A549 treated with AZD9567 at 1 μM for 4 hours (cell line): ENCODE data around the gene PTOV1. TPM values are rescaled to one million over a fixed set of nuclear protein-coding genes. Genes with fewer than 3 reads are reported as not detected.

ENCODE experiments used
- total RNA-seq: library from RNA; stranded (reverse); fragments of 200-300 nt; extraction: Qiagen RNA extraction; gene quantifications from 5 replicates; pipeline ENCODE4 v1.2.3, GENCODE V29; 2022; ENCODE audit not compliant: insufficient read depth

PTOV1 gene
- total RNA-seq: 114 to 153 TPM (median 145 TPM) in 5 replicates

GRCh38 chr19:49850487-49851342, at the start of gene PTOV1:
Gene PTOV1 (plus strand): TSS chr19:49851159.

GRCh38 chr19:49812997-49813861, 37.7 kb upstream of the PTOV1 start, which contains the start of gene FUZ:
Gene FUZ (minus strand): TSS chr19:49813292. CDS start chr19:49813106, 186 bp downstream.

GRCh38 chr19:49817964-49818648, 32.9 kb upstream of the PTOV1 start, which contains the start of gene MED25:
Gene MED25 (plus strand): TSS chr19:49818289. CDS start chr19:49818342, 53 bp downstream.

GRCh38 chr19:49866933-49867782, 16.2 kb downstream of the PTOV1 start, which contains the start of gene PNKP:
Gene PNKP (minus strand): TSS chr19:49867576. CDS start chr19:49867204, 372 bp downstream.

GRCh38 chr19:49877020-49877878, 26.3 kb downstream of the PTOV1 start, which contains the start of the genes AKT1S1 and TBC1D17:
Gene AKT1S1 (minus strand): TSS chr19:49877355. CDS start chr19:49873295, 4,060 bp downstream.
Gene TBC1D17 (plus strand): TSS chr19:49877702. CDS start chr19:49877724, 22 bp downstream.

GRCh38 chr19:49896863-49897621, 46.1 kb downstream of the PTOV1 start, which contains the start of gene IL4I1:
Gene IL4I1 (minus strand): TSS chr19:49896887. CDS start chr19:49896160, 727 bp downstream.

Other genes starting within 250 kb of the PTOV1 start
- gene RRAS, start 211.0 kb upstream of the PTOV1 start, total RNA-seq: 70.6 to 148 TPM (median 141 TPM) in 5 replicates
- gene SCAF1, start 208.9 kb upstream of the PTOV1 start, total RNA-seq: 39.7 to 68.6 TPM (median 64.4 TPM) in 5 replicates
- 92.2 to 110 TPM (median 99.0 TPM) in 5 replicates for gene IRF3, start 185.3 kb upstream of the PTOV1 start, total RNA-seq
- gene BCL2L12, start 185.2 kb upstream of the PTOV1 start, total RNA-seq: 71.8 to 79.2 TPM (median 75.2 TPM) in 5 replicates
- 414 to 496 TPM (median 439 TPM) in 5 replicates for gene PRMT1, start 173.9 kb upstream of the PTOV1 start, total RNA-seq
- gene ADM5, start 161.6 kb upstream of the PTOV1 start, total RNA-seq: 3.6 to 6.2 TPM (median 5.7 TPM) in 5 replicates
- 5.0 to 13.7 TPM (median 11.4 TPM) in 5 replicates for gene CPT1C, start 160.0 kb upstream of the PTOV1 start, total RNA-seq
- not detected in 5 replicates for gene TSKS, start 87.9 kb upstream of the PTOV1 start, total RNA-seq
- 55.3 to 61.9 TPM (median 56.1 TPM) in 5 replicates for gene AP2A1, start 84.2 kb upstream of the PTOV1 start, total RNA-seq
- gene FUZ, start 37.9 kb upstream of the PTOV1 start, total RNA-seq: 12.6 to 14.5 TPM (median 13.6 TPM) in 5 replicates
- 57.3 to 69.4 TPM (median 66.8 TPM) in 5 replicates for gene MED25, start 32.9 kb upstream of the PTOV1 start, total RNA-seq
- 17.3 to 59.3 TPM (median 55.7 TPM) in 5 replicates for gene PNKP, start 16.4 kb downstream of the PTOV1 start, total RNA-seq
- gene AKT1S1, start 26.2 kb downstream of the PTOV1 start, total RNA-seq: 70.4 to 112 TPM (median 102 TPM) in 5 replicates
- 15.2 to 22.6 TPM (median 21.4 TPM) in 5 replicates for gene TBC1D17, start 26.5 kb downstream of the PTOV1 start, total RNA-seq
- 0.56 to 0.75 TPM (median 0.58 TPM) in 4 of 5 replicates, not detected in the other for gene IL4I1, start 45.7 kb downstream of the PTOV1 start, total RNA-seq
- gene ATF5, start 78.0 kb downstream of the PTOV1 start, total RNA-seq: 54.7 to 64.6 TPM (median 58.0 TPM) in 5 replicates
- gene NUP62, start 78.3 kb downstream of the PTOV1 start, total RNA-seq: 66.9 to 86.4 TPM (median 81.1 TPM) in 5 replicates
- gene SIGLEC11, start 110.0 kb downstream of the PTOV1 start, total RNA-seq: 0.03 TPM in 1 of 5 replicates, not detected in the others
- 40.2 to 47.6 TPM (median 43.1 TPM) in 5 replicates for gene VRK3, start 174.2 kb downstream of the PTOV1 start, total RNA-seq
- gene ZNF473, start 174.8 kb downstream of the PTOV1 start, total RNA-seq: 7.4 to 10.0 TPM (median 9.7 TPM) in 5 replicates